H9 (cell line): ENCODE data around the gene DNASE1L1. TPM values are rescaled to one million over a fixed set of nuclear protein-coding genes. Genes with fewer than 3 reads are reported as not detected.

Source experiments
- DNase-seq: peaks from one replicate; pipeline ENCODE4 v3.0.0-alpha.2; 2017
- H2AFZ ChIP-seq: one replicate; pipeline ENCODE4 v1.6.1; 2013; ENCODE audit warnings: mild to moderate bottlenecking, low read length, control low read depth, moderate library complexity
- H2AK5ac ChIP-seq: 2 replicates; pipeline ENCODE4 v1.6.1; 2013; ENCODE audit warnings: low read length, control low read depth, mixed read lengths; ENCODE audit not compliant: insufficient read length
- H2BK120ac ChIP-seq: one replicate; pipeline ENCODE4 v1.6.1; 2013; ENCODE audit warnings: low read depth, mild to moderate bottlenecking, low read length, control low read depth, inconsistent platforms; ENCODE audit not compliant: poor library complexity, severe bottlenecking
- H2BK12ac ChIP-seq: 2 replicates; pipeline ENCODE4 v1.6.1; 2013; ENCODE audit warnings: low read length, control low read depth, mixed read lengths, low read depth; ENCODE audit not compliant: insufficient read length
- H2BK15ac ChIP-seq: 2 replicates; pipeline ENCODE4 v1.6.1; 2013; ENCODE audit warnings: low read depth, low read length, control low read depth
- H2BK20ac ChIP-seq: one replicate; pipeline ENCODE4 v1.6.1; 2013; ENCODE audit warnings: low read depth, mild to moderate bottlenecking, low read length, control low read depth, inconsistent platforms; ENCODE audit not compliant: poor library complexity, severe bottlenecking
- H2BK5ac ChIP-seq: 2 replicates; pipeline ENCODE4 v1.6.1; 2013; ENCODE audit warnings: low read length, control low read depth, mixed read lengths; ENCODE audit not compliant: insufficient read length
- H3K14ac ChIP-seq: 2 replicates; pipeline ENCODE4 v1.6.1; 2013; ENCODE audit warnings: low read length, control low read depth; ENCODE audit not compliant: insufficient read depth
- H3K18ac ChIP-seq: 2 replicates; pipeline ENCODE4 v1.6.1; 2013; ENCODE audit warnings: low read depth, mild to moderate bottlenecking, mixed read lengths, low read length, control low read depth; ENCODE audit not compliant: insufficient read length
- H3K23ac ChIP-seq: 2 replicates; pipeline ENCODE4 v1.6.1; 2013; ENCODE audit warnings: low read length, control low read depth, mixed read lengths, low read depth; ENCODE audit not compliant: insufficient read length
- H3K23me2 ChIP-seq: 2 replicates; pipeline ENCODE4 v1.6.1; 2013; ENCODE audit warnings: low read depth, mild to moderate bottlenecking, mixed read lengths, low read length, control low read depth; ENCODE audit not compliant: insufficient read length, poor library complexity, severe bottlenecking
- H3K27ac ChIP-seq: 2 replicates; pipeline ENCODE4 v1.5.1; 2013; ENCODE audit warnings: low read length, control low read depth, mixed read lengths, low read depth; ENCODE audit not compliant: insufficient read length
- H3K27me3 ChIP-seq: 2 replicates; pipeline ENCODE4 v1.6.1; 2013; ENCODE audit warnings: low read length, control low read depth, inconsistent platforms; ENCODE audit not compliant: insufficient read depth
- H3K4ac ChIP-seq: 2 replicates; pipeline ENCODE4 v1.6.1; 2013; ENCODE audit warnings: low read depth, mild to moderate bottlenecking, control low read depth, inconsistent platforms, low read length, moderate library complexity
- H3K4me1 ChIP-seq: 2 replicates; pipeline ENCODE4 v1.6.1; 2013; ENCODE audit warnings: low read length, control low read depth, inconsistent platforms; ENCODE audit not compliant: insufficient read depth
- H3K4me2 ChIP-seq: 2 replicates; pipeline ENCODE4 v1.6.1; 2013; ENCODE audit warnings: low read length, control low read depth, mixed read lengths; ENCODE audit not compliant: insufficient read length, insufficient read depth
- H3K56ac ChIP-seq: 2 replicates; pipeline ENCODE4 v1.6.1; 2013; ENCODE audit warnings: low read depth, mild to moderate bottlenecking, mixed read lengths, low read length, control low read depth; ENCODE audit not compliant: insufficient read length
- H3K79me1 ChIP-seq: 2 replicates; pipeline ENCODE4 v1.6.1; 2013; ENCODE audit warnings: low read depth, mild to moderate bottlenecking, moderate library complexity, low read length, control low read depth, inconsistent platforms; ENCODE audit not compliant: insufficient read depth, poor library complexity, severe bottlenecking
- H3K79me2 ChIP-seq: 2 replicates; pipeline ENCODE4 v1.6.1; 2013; ENCODE audit warnings: low read length, control low read depth, inconsistent platforms; ENCODE audit not compliant: insufficient read depth
- H3K9ac ChIP-seq: 2 replicates; pipeline ENCODE4 v1.6.1; 2013; ENCODE audit warnings: low read length, control low read depth, mixed read lengths; ENCODE audit not compliant: insufficient read length; ENCODE audit errors: extremely low read depth
- H3K9me3 ChIP-seq: one replicate; pipeline ENCODE4 v1.6.1; 2013; ENCODE audit warnings: low read depth, low read length, inconsistent platforms; ENCODE audit not compliant: control insufficient read depth
- H3T11ph ChIP-seq: one replicate; pipeline ENCODE4 v1.6.1; 2013; ENCODE audit warnings: mild to moderate bottlenecking, low read length, control low read depth, inconsistent platforms
- H4K20me1 ChIP-seq: one replicate; pipeline ENCODE4 v1.6.1; 2013; ENCODE audit not compliant: control insufficient read depth, insufficient read length, insufficient read depth
- H4K5ac ChIP-seq: 2 replicates; pipeline ENCODE4 v1.6.1; 2013; ENCODE audit warnings: low read depth, mild to moderate bottlenecking, mixed read lengths, low read length, control low read depth; ENCODE audit not compliant: insufficient read length
- H4K8ac ChIP-seq: replicated peaks from 2 replicates; pipeline ENCODE4 v1.6.1; 2013; ENCODE audit warnings: low read length, control low read depth, mixed read lengths, low read depth; ENCODE audit not compliant: insufficient read length
- H4K91ac ChIP-seq: 2 replicates; pipeline ENCODE4 v1.6.1; 2013; ENCODE audit warnings: low read depth, mild to moderate bottlenecking, moderate library complexity, mixed read lengths, low read length, control low read depth; ENCODE audit not compliant: insufficient read length
- H3K27ac Mint-ChIP-seq, 3 experiments: 2 replicates in 2 of 3; 3 replicates in 1 of 3; pipeline ENCODE4 v1.8.0; 2020 to 2021; ENCODE audit warnings: mixed read lengths in 3 of 3, mild to moderate bottlenecking in 1 of 3, moderate library complexity in 1 of 3
- H3K27me3 Mint-ChIP-seq: 2 replicates; pipeline ENCODE4 v1.8.0; 2021; ENCODE audit warnings: low read depth, mild to moderate bottlenecking, moderate library complexity, mixed read lengths
- H3K36me3 Mint-ChIP-seq, 3 experiments: 2 replicates in 2 of 3; 3 replicates in 1 of 3; pipeline ENCODE4 v1.8.0; 2020 to 2021; ENCODE audit warnings: low read depth in 3 of 3, mixed read lengths in 3 of 3; ENCODE audit not compliant: insufficient read depth in 1 of 3
- H3K4me1 Mint-ChIP-seq, 2 experiments: 2 replicates each; pipeline ENCODE4 v1.8.0; 2020; ENCODE audit warnings: mixed read lengths in 2 of 2
- H3K4me3 Mint-ChIP-seq, 2 experiments: 2 replicates in 1 of 2; 3 replicates in 1 of 2; pipeline ENCODE4 v1.8.0; 2020 to 2021; ENCODE audit warnings: mild to moderate bottlenecking in 2 of 2, mixed read lengths in 2 of 2, moderate library complexity in 1 of 2
- H3K9me3 Mint-ChIP-seq, 2 experiments: 2 replicates in 1 of 2; 3 replicates in 1 of 2; pipeline ENCODE4 v1.8.0; 2020; ENCODE audit warnings: mild to moderate bottlenecking in 2 of 2, mixed read lengths in 2 of 2, moderate library complexity in 1 of 2
- WGBS: extraction: QIAGEN DNeasy Blood & Tissue Kit; methylation state at CpG from one replicate; pipeline ENCODE4 v1.1.7; 2013; ENCODE audit warnings: missing lambda C conversion rate, low lambda C conversion rate, mixed read lengths; ENCODE audit not compliant: insufficient read length; ENCODE audit errors: extremely low coverage; 5-methylcytosine and 5-hydroxymethylcytosine counted together
- total RNA-seq: library from RNA; stranded (reverse); gene quantifications from 2 replicates; pipeline ENCODE4 v1.2.1, GENCODE V29; 2021
- TF ChIP-seq, protein P1 (sequence below): fragments of 200-600 bp; sonication (generic); conservative IDR thresholded peaks from 3 replicates; pipeline ENCODE4 v1.8.0; 2021; ENCODE audit warnings: antibody characterized with exemption, mild to moderate bottlenecking

The DNASE1L1 gene
- total RNA-seq, 1 experiment from 2014 or later = 14.5 TPM

DNA sequence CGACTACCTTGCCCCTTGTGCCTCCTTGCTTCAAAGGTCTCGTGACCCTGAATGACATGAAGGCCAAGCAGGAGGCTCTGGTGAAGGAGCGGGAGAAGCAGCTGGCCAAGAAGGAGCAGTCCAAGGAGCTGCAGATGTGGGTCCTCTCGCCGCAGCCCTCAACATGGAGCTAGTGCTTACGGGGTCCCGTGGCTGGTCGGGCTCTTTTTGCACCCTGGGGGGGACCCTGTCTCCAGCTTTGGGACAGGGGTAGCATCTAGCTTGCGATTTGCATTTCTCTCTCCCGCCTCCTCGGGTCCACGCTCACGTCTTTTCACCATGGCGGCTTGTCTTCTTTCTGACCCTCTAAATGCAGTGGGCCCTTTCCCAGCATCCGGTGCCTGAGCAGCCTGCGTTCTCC, 36.7 kb upstream of the DNASE1L1 start:
- H3K4me1 Mint-ChIP-seq = peaks cover 3 to 5% of the 10 kb centered on the region in 2 experiments; a peak in 2 of 4 replicates
- H2AK5ac ChIP-seq = no peak overlapping the region
- no peaks in the 10 kb centered on the region for H3K79me1 ChIP-seq
- no peak overlapping the region for H2BK20ac ChIP-seq
- no peak for DNase-seq
- H3K27ac Mint-ChIP-seq = no peak overlapping the region; a peak in 1 of 7 replicates
- H3K56ac ChIP-seq = no peak overlapping the region
- no peak overlapping the region for H4K91ac ChIP-seq
- H2BK12ac ChIP-seq = no peak overlapping the region
- H3K36me3 Mint-ChIP-seq = peaks cover 33 to 68% (median 57%) of the 10 kb centered on the region in 3 experiments
- TF ChIP-seq, protein P1, sequence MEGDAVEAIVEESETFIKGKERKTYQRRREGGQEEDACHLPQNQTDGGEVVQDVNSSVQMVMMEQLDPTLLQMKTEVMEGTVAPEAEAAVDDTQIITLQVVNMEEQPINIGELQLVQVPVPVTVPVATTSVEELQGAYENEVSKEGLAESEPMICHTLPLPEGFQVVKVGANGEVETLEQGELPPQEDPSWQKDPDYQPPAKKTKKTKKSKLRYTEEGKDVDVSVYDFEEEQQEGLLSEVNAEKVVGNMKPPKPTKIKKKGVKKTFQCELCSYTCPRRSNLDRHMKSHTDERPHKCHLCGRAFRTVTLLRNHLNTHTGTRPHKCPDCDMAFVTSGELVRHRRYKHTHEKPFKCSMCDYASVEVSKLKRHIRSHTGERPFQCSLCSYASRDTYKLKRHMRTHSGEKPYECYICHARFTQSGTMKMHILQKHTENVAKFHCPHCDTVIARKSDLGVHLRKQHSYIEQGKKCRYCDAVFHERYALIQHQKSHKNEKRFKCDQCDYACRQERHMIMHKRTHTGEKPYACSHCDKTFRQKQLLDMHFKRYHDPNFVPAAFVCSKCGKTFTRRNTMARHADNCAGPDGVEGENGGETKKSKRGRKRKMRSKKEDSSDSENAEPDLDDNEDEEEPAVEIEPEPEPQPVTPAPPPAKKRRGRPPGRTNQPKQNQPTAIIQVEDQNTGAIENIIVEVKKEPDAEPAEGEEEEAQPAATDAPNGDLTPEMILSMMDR = no peak
- H4K8ac ChIP-seq = no peak overlapping the region
- no peaks in the 10 kb centered on the region for H4K20me1 ChIP-seq
- H3K79me2 ChIP-seq = no peaks in the 10 kb centered on the region
- H2BK5ac ChIP-seq = no peak overlapping the region
- H3K4me3 Mint-ChIP-seq = peak overlapping the region; percentile 15 to 16; a peak in 3 of 5 replicates
- no peaks in the 10 kb centered on the region for H3K4me1 ChIP-seq
- WGBS = no CpG with 5 or more reads among the region's 16 CpGs
- no peak overlapping the region for H2BK15ac ChIP-seq
- H3K27me3 ChIP-seq = no peaks in the 10 kb centered on the region
- no peak overlapping the region for H3K23ac ChIP-seq
- H3K18ac ChIP-seq = no peak overlapping the region
- H3K23me2 ChIP-seq = peaks cover 2% of the 10 kb centered on the region
- H2BK120ac ChIP-seq = no peak overlapping the region
- peaks cover 38% of the 10 kb centered on the region for H3K9me3 ChIP-seq
- H3T11ph ChIP-seq = no peak overlapping the region
- no peak overlapping the region for H3K9ac ChIP-seq
- H3K4ac ChIP-seq = no peak overlapping the region
- no peak overlapping the region for H3K14ac ChIP-seq
- H3K9me3 Mint-ChIP-seq = peaks cover 61 to 79% of the 10 kb centered on the region in 2 experiments
- no peak overlapping the region for H3K27ac ChIP-seq
- H3K4me2 ChIP-seq = no peak overlapping the region
- H2AFZ ChIP-seq = no peak overlapping the region
- no peak overlapping the region for H4K5ac ChIP-seq
- H3K27me3 Mint-ChIP-seq = no peaks in the 10 kb centered on the region; the same call in none of the 2 replicates
